ENCODE results near the gene PLCB1.

The PLCB1 gene

GRCh38 chr20:8291873-8292272 is 159.8 kb downstream of the PLCB1 start:
- Mint-ChIP-seq H3K27me3 (ENCODE audit: low read depth, poor library complexity) (peaks cover 10% of the 10 kb centered on the region), H3K27ac (no peak overlapping the region), H3K36me3 (ENCODE audit: low read depth) (no peaks in the 10 kb centered on the region), H3K9me3 (no peaks in the 10 kb centered on the region), H3K4me3 (no peak overlapping the region), H3K4me1 (peaks cover 6% of the 10 kb centered on the region)
- TF ChIP-seq CTCF (IDR thresholded peaks at IDR 0.05): no peak
- no peak for DNase-seq

- Mint-ChIP-seq H3K27ac (no peak overlapping the region), H3K36me3 (ENCODE audit: low read depth) (no peaks in the 10 kb centered on the region), H3K4me1 (peaks cover 6% of the 10 kb centered on the region), H3K4me3 (no peak overlapping the region), H3K27me3 (ENCODE audit: low read depth, poor library complexity) (peaks cover 10% of the 10 kb centered on the region), H3K9me3 (no peaks in the 10 kb centered on the region)
- no peak for TF ChIP-seq CTCF (IDR thresholded peaks at IDR 0.05)
- no peak for DNase-seq
These were observed 160.7 kb downstream of the PLCB1 start for GRCh38 chr20:8292793-8293192.

- no peak for TF ChIP-seq CTCF (IDR thresholded peaks at IDR 0.05)
- peaks cover 10% of the 10 kb centered on the region for H3K27me3 Mint-ChIP-seq (ENCODE audit: low read depth, poor library complexity)
- H3K36me3 Mint-ChIP-seq (ENCODE audit: low read depth): no peaks in the 10 kb centered on the region
- no peak for DNase-seq
- H3K9me3 Mint-ChIP-seq: no peaks in the 10 kb centered on the region
- H3K4me3 Mint-ChIP-seq: no peak overlapping the region
- H3K4me1 Mint-ChIP-seq: peaks cover 6% of the 10 kb centered on the region
- no peak overlapping the region for H3K27ac Mint-ChIP-seq
These were observed 161.7 kb downstream of the PLCB1 start for GRCh38 chr20:8293750-8294149.

- peaks cover 6% of the 10 kb centered on the region for H3K4me1 Mint-ChIP-seq
- no peak overlapping the region for H3K27ac Mint-ChIP-seq
- no peaks in the 10 kb centered on the region for H3K36me3 Mint-ChIP-seq (ENCODE audit: low read depth)
- DNase-seq: no peak
- H3K4me3 Mint-ChIP-seq: no peak overlapping the region
- no peak for TF ChIP-seq CTCF (IDR thresholded peaks at IDR 0.05)
- no peaks in the 10 kb centered on the region for H3K9me3 Mint-ChIP-seq
- no peaks in the 10 kb centered on the region for H3K27me3 Mint-ChIP-seq (ENCODE audit: low read depth, poor library complexity)
These were observed 164.5 kb downstream of the PLCB1 start for GRCh38 chr20:8296536-8296935.

- peaks cover 6% of the 10 kb centered on the region for H3K4me1 Mint-ChIP-seq
- H3K27ac Mint-ChIP-seq: no peak overlapping the region
- no peak for DNase-seq
- H3K9me3 Mint-ChIP-seq: no peaks in the 10 kb centered on the region
- no peaks in the 10 kb centered on the region for H3K36me3 Mint-ChIP-seq (ENCODE audit: low read depth)
- no peak overlapping the region for H3K4me3 Mint-ChIP-seq
- H3K27me3 Mint-ChIP-seq (ENCODE audit: low read depth, poor library complexity): no peaks in the 10 kb centered on the region
- TF ChIP-seq CTCF (IDR thresholded peaks at IDR 0.05): no peak
These were observed 166.5 kb downstream of the PLCB1 start for GRCh38 chr20:8298426-8299043.

- DNase-seq: no peak
- Mint-ChIP-seq H3K4me1 (peaks cover 6% of the 10 kb centered on the region), H3K9me3 (no peaks in the 10 kb centered on the region), H3K27ac (no peak overlapping the region), H3K36me3 (ENCODE audit: low read depth) (no peaks in the 10 kb centered on the region), H3K4me3 (no peak overlapping the region), H3K27me3 (ENCODE audit: low read depth, poor library complexity) (no peaks in the 10 kb centered on the region)
- TF ChIP-seq CTCF (IDR thresholded peaks at IDR 0.05): no peak
These were observed 167.9 kb downstream of the PLCB1 start for GRCh38 chr20:8299921-8300320.
